ENCODE data around the gene FLT3LG.

DNA sequence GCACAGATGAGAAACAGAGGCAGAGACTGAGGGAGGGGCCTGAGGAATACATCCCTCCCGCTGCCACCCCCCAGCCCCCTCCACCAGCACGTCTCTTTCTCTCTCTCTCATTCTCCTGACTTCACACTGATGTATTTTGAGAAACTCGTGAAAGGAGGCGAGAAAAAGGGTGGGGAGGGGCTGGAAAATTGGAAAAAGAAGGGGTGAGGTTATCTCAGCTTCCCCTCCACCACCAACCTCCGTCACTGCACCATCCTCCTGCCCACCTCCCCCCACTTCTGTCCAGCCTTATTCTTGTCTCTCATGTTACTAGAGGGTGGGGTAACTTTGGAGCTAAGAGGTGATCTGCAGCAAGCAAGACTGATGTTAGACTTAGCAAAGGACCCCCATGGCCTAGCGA, 34.2 kb upstream of the FLT3LG start:
- no peak for TF ChIP-seq CTCF (conservative IDR thresholded peaks at IDR 0.05; ENCODE audit: low read length)
- TF ChIP-seq EZH2phosphoT487 (IDR thresholded peaks at IDR 0.05; ENCODE audit: borderline replicate concordance, low read depth, low read length), result no peak

Measured in OCI-LY7 (cell line).